ENCODE data around the gene VPS41.

The VPS41 gene

DNA sequence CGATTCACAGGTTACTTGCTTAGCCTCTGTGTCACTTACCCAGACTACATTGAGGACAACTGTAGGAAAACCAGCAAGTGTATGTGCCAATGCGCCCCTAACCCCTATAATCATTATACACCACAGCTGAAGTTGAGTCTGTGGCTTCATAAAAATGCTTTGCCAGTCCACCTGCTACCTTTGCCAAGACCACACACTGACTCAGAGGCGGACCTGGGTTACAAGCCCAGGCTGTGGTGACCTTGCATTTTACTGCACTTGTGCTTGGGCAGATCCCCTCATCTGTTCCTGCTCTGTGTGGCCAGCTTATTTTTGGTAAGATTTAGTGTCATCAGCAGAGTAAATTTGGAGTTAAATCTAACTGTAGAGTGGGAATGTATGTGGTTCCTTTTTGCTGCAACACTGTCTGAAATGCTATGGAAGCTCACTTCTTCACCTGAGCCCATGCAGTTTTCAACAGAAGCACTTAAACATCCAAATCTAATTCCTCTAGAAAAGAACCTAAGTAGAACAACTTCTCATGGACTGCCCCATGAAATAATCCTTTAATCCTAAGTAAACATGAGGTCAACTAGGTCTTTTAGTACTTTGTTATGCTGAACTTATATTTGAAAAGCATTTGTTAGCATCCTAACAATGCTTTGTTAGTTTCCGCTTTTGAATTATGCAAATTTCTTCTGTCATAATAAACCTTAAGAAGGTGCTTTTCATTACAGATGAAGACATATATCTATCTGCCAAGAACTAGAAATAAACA is 181.6 kb downstream of the VPS41 start:
- DNase-seq (ENCODE audit: low read depth in 2 of 2): no peak

DNA sequence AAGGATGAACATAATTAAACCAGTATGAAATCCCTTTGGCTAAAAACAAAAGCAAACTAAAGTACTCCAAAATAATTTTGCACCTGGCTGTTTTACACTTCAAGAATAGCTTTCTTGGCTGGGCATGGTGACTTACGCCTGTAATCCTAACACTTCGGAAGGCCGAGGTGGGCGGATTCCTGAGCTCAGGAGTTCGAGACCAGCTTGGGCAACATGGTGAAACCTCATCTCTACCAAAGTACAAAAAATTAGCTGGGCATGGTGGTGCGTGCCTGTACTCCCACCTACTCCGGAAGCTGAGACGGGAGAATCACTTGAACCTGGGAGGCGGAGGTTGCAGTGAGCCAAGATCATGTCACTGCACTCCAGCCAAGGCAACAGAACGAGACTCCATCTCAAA is 185.7 kb downstream of the VPS41 start:
- no peak for DNase-seq (ENCODE audit: low read depth in 2 of 2)

DNA sequence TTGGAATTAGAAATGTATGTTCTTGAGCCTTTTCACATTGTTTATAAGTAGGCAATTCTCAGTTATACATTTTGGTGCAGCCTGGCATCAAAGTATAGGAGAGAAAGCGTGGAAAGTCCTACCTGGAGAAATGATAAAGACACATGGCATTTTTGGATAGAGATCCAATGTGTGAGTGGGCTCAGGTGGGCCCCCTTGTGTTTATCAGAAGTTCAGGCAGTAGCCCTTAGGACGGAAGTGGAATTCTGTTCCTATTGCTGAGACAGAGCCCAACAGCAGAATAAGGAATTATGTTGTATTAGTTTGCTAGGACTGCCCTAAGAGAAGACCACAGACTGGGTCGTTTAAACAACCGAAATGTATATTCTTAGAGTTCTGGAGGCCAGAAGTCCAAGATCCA is 192.6 kb downstream of the VPS41 start:
- no peak for DNase-seq (ENCODE audit: low read depth in 2 of 2)

DNA sequence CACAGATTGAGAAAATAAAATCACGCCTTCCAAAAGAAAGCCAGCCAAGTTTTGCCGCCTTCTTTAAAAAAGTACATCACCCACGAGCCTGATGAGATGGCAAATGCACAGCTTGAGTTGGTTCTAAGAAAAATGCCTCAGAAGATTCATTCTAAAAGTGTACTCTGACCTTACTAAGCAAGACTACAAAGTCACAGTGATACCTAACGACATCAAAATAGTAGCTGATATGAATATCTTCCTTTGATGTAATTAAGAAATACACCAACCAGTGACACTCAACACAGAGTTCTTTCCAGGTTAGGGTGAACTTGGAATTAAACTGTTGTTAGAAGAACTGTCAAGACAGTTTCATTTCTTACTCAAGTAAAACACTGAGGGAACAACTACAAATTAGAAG is 199.9 kb downstream of the VPS41 start:
- DNase-seq (ENCODE audit: low read depth in 2 of 2): no peak

DNA sequence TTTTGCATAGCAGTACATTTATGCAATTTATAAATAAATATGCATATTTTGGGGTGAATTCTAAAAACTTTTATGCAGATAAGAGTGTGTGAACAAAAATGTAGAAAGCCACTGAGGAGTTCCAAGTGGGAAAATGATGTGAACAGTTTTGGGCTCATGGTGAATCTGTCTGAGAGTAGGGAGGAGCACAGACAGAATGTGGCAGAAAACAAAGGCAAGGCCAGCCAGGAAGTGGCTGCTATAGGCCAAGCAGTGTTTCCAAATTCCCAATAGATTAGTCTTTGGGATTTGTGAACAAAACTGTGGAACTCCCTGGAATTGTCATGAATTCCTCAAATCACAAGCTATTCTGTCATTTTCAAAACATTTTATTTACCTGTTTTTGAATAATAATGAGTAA is 204.2 kb downstream of the VPS41 start:
- no peak for DNase-seq (ENCODE audit: low read depth in 2 of 2)

DNA sequence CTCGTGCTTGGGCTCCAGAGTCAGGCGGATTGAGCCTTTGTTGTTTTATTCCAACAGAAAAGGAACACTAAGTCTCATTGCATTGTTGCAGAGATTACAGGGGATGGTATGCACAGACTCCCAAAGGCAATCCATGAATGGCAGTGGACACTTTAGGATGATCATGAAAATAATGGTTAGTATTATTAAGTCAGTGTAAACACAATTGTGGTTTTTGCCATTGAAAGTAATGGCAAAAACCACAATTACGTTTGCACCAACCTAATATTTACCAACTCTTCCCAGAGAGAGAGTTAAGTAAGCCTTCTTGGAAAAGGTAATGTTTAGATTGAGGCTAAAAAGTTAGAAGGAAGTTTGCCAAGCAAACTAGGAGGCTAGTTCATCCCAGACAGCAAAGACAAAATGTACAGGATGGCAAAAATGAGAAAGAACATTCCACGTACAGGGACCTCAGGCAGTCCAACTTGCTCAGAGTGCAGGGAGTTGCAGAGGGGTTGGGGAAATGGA is 204.9 kb downstream of the VPS41 start:
- no peak for DNase-seq (ENCODE audit: low read depth in 2 of 2)

DNA sequence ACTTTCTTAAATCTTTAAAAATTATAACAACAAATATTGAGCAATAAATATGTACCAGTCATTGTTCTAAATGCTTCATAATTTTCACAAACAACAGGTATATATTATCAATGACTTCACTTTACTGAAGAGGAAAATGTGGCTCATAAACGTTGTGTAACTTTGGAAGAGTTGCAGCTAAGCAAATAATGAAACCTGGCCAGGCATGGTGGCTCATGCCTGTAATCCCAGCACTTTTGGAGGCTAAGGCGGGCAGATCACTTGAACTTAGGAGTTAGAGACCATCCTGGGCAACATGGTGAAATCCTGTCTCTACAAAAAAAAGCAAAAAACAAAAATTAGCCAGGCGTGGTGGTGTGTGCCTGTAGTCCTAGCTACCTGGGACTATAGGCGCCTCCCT is 205.9 kb downstream of the VPS41 start:
- DNase-seq (ENCODE audit: low read depth in 2 of 2): no peak

DNA sequence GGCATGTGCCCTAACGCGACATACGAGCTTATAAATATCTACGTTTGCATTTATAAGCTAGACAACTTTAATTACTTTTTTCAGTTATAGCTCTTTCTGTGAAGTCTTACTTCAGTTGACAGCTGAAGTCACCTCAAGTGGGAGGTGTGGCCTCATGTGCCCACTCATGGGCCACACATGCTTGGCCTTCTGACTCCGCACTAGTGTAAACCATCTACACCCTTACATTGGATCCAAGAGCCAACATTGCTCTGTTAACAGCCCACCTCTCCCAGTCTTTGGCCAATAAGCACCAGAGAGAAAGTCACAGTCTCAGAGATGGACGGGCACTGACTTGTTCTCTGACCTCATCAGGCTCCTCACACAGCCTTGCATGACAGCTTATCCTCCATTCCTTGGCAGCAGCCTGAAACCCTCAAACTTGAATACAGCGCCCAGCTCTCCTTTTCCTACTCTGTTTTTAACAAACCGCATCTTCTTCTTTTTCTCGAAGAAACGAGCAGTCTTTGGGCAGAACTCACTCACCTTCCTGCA is 206.9 kb downstream of the VPS41 start:
- DNase-seq (ENCODE audit: low read depth in 2 of 2): no peak

DNA sequence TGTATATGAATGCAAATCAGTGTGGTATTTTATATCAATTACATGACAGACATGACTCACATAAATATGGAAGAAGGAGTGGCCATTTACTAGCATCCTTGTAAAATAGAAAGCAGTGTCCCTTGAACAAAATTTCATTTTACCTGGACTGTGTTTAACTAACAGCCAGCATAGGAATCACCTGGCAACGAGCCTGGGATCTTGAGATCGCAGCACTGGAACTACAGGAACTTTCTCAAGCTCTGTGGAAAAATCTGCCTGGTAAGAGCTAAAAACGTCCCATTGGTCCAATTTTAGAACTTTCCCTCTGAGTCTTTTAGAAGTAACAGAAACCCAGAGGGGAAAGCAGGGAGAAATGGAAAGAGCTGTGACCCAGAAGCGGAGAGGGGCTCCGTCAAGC is 208.9 kb downstream of the VPS41 start:
- no peak for DNase-seq (ENCODE audit: low read depth in 2 of 2)

DNA sequence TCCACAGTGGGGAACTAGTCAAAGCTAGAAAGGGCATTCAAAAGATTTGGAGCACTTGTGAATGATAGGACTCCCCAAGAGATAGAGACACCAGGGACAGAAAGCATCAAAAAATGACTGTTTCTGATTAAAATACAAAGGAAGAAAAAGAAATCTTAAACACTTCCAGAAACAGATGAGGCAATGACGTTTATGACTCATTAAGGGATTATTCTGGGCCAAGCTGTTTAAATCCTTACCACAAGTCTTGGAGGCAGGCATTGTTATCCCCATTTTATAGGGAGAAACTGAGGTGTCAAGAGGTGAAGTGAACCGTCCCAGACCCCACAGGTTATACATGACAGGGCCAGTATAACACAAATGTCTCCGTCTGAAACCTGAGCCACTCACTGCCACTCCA is 209.5 kb downstream of the VPS41 start:
- DNase-seq (ENCODE audit: low read depth in 2 of 2): no peak

DNA sequence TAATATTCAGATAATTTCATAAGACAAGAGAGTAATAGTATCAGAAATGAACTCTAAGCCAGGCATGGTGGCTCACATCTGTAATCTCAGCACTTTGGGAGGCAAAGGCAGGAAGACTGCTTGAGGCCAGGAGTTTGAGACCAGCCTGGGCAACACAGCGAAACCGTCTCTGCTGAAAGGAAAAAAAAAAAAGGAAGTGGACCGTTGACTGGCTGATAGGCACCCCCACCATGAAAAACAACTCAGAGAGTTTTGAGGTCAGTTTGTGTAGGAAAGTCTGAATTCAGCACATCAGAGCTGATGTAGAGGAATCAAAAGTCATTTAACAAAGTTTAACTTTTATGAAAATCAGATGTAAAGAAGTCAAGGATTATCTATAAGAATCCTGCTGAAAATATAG is 214.7 kb downstream of the VPS41 start:
- DNase-seq (ENCODE audit: low read depth in 2 of 2): no peak

DNA sequence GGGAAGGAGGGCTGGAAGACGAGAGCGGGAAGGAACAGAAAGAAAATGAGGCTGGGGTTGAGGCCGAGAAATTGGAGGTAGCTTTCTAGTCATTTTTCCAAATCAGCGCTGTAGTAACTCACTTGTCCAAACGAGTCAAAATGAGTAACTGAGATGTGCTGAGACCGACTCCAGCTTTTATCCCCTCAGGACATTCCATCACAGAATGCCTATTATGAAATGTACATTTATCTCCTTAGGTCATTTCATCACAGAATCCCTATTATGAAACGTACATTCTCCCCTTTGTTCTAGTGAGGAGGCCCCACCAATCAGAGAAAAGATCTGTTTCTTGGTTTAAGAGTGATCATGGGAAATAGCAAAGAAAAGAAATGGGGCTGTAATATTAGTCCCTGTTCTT is 222.1 kb downstream of the VPS41 start:
- DNase-seq (ENCODE audit: low read depth in 2 of 2): no peak

DNA sequence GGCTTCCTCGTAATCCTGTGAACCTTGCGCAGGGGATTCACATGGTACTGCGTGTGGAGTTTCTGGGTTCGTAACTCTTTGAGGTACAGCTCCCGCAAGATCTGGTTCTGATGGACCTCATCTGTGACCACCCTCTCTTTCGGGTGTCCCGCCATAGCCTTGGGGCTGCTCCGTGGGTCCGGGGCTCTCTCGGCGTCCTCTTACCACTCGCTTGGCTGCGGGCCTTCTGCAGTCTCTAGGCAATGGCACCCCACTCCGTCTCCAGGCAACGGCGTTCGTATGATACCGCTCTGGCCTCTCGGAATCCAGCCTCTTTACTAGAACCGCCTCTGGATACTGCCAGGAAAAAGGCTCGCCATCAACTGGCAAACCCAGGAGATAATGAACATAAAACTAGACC is 223.1 kb downstream of the VPS41 start:
- DNase-seq (ENCODE audit: low read depth in 2 of 2): no peak

DNA sequence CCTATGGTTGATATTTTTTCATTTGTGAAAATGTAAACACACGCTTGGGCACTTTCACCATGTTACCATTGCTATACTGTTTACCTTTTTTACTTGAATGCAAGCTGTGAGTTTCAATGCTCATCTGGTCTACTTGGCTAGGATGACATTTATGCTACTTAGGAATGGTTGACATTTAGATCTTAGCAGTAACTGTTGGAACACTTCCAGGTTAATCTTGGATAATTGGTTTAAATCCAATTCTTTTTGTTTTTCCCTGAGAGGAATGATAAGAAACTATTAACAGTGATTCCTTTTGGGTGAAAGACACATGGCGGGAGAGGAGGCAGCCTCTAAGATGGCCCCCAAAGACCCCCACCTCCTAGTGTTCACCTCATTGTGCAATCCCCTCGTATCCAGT is 226.4 kb downstream of the VPS41 start:
- no peak for DNase-seq (ENCODE audit: low read depth in 2 of 2)

DNA sequence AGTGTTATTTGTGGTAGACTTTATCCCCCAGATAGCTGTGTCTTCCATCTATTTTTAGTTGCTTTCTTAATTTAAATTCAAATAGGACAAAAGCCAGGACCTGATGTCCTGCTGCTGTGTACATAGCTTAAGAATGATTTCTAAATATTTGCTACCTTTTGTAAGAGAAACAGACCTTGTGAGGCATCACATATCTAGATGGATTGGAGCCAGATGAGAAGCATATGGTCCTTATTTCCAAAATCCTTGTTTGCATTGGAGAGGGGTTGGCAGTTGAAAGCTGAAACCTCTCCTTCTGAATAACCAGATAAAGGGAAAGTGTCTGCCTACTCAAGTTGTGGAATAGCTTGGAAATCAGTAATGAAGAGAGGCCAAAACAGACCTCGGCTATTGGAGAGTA is 227.1 kb downstream of the VPS41 start:
- no peak for DNase-seq (ENCODE audit: low read depth in 2 of 2)

DNA sequence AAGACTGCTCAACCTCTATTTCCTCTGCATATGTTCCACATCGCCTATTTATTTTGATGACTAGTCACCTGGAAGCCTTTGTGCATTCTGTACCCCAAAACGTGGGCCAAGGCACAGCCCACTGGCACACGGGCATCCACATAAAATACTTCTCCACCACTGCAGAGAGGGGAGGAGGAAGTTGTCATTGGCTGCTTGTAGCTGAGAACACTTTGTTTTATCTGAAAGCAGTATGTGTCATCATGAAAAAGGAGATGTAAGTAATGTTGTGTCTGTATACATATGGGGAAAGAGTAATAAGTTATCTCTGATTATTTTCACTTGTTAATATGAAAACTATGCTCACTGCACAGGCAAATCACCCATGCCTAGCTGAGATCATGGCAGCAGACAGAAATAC is 229.6 kb downstream of the VPS41 start:
- DNase-seq (ENCODE audit: low read depth in 2 of 2): no peak

DNA sequence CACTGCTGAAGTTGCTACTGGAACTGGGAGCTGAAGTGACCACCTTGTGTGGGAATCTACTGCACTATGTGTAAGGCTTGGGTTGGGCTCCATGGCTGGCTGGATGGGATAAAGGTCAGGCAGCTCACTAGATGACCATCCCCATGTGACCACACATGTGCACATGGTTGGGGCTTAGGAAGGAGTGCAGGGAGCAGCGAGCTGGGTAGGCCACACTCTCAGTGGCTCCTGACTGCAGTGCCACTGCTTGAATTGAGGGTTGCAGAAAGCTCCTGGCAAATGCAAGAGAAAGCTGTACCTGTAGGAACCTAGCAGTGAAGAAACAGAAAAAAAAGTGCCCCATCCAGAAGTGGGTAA is 230.3 kb downstream of the VPS41 start:
- no peak for DNase-seq (ENCODE audit: low read depth in 2 of 2)

DNA sequence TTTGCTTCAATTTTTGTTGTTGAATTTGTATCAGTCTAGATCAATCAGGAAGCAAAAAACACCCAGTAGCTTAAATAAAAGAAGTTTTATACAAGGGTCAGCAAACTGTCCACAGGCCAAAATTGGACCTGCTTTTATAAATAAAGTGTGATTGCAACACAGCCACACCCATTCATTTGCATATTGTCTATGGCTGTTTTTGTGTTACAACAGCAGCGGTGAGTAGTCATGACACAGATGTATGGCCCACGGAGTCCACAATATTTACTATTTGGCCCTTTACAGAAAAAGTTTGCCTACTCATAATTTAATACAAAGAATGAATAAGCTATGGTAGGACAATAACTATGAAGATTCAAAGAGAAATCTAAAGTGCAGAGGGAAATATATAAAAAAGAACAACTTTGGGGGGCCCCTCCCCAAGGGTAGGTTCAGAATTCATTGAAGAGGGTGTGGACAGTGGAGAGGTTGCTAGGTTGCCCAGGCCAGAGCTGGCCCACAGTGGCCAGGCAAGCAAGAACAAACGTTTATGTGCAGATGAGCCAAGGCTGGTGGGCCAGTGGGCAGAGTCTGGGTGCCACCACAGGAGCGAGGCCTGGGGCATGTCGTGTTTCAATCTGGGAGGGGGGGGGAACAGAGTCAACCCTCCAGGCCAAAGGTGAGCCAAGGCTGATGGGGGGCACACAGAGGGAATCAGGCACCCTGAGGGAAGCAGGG is 230.9 kb downstream of the VPS41 start:
- no peak for DNase-seq (ENCODE audit: low read depth in 2 of 2)

DNA sequence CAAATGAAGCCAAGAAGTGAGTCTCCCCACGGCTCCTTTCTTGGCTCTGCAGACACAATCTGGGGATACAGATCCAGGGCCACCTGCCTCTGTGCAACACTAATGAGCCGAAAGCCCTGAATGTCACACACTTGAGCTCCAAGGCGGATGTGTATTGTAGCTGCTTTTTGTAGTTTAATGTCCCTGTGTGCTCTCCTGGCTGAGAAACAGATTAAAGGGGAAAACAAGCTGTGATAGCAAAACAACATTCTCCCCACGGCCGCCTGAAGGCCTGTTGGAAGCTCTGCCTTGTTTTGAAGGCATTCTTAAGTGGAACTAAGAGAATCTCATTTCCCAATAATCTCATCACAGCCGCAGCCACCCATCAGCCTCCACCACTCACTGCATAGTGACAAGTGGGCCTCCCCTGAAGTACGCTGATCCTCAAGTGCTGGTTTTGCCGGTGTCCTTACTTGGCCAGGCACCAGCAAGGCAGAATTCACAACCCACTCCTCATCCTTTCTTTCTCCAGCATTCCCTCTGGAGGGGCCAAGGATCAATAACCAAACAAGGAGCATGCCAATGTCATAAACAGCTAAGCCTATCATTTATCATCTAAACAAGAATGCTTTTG is 233.4 kb downstream of the VPS41 start:
- no peak for DNase-seq (ENCODE audit: low read depth in 2 of 2)

DNA sequence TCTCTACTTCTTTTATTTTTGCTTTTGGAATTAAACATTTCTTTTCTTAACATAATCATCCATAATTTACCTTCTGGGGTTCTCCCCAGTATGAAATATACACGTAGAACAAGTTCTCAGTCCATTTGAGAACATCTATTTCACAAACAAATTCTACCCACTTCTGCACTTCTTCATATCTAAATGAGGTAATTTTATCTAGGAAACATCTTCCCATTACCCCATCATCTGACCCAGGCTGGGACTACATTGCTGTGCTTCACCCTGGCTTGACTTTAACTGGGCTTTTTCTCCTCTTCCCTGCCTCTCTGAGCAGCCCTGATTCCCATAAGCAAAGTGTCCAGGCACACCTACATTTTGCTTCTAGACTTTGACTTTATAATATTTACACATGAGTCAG is 234.5 kb downstream of the VPS41 start:
- DNase-seq (ENCODE audit: low read depth in 2 of 2): no peak

DNA sequence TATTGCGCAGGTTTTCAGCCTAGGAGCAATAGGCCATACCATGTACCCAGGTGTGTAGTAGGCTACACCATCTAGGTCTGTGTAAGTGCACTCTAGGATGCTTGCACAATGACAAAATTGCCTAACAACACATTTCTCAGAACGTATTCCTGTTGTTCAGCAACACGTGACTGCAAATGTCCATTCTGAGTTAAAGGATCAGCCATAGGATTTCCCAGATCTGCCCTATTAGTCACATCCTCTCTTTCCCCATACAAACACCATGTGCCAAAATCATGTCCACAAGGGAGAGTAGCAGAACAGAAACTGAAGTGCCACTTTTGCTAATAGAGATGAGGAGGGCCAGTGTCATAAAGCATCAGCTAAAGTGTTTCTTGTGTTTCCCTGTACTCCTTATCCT is 235.2 kb downstream of the VPS41 start:
- DNase-seq (ENCODE audit: low read depth in 2 of 2): no peak

Data from stimulated activated CD4-positive, alpha-beta T cell treated with anti-CD3 and anti-CD28 coated beads, Interleukin-15, amount 100 ng/mL, for 48 hours (primary cell).